ENCODE data around the gene PCDHB3.
A peak's percentile ranks its signal among the peaks of the same experiment; 100 is the strongest.
"Not testable (repeated sequence)": the region's sequence is repeated elsewhere in the genome, so short reads cannot be mapped to it uniquely, and the experiment has no call there.

Gene PCDHB3

DNA sequence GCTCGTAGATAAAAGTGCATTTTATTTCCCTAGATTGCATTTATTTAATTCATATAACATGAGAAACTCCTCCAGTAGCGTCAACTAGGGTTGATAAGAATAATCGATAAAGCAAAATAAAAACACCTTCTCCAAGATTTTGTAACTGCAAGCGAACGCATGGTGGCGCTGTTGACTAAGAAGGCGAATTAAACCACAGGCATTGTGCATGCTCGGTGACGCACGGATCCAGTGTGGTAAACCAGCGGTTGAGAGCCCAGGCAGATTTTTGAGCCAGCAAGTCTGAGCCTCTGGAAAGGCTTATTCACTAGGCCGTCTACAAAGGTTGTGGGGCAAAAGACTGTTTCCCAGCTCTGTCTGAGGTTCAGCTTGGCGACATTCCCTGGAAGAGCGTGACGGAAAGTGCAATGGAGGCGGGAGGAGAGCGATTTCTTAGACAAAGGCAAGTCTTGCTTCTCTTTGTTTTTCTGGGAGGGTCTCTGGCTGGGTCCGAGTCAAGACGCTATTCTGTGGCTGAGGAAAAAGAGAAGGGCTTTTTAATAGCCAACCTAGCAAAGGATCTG, at the start of gene PCDHB3:
PCDHB3 (plus strand) TSS at position 231 of the 563 bp plus-strand sequence; CDS start at position 408, 177 bp downstream.
- DNase-seq, result peak; percentile 19

DNA sequence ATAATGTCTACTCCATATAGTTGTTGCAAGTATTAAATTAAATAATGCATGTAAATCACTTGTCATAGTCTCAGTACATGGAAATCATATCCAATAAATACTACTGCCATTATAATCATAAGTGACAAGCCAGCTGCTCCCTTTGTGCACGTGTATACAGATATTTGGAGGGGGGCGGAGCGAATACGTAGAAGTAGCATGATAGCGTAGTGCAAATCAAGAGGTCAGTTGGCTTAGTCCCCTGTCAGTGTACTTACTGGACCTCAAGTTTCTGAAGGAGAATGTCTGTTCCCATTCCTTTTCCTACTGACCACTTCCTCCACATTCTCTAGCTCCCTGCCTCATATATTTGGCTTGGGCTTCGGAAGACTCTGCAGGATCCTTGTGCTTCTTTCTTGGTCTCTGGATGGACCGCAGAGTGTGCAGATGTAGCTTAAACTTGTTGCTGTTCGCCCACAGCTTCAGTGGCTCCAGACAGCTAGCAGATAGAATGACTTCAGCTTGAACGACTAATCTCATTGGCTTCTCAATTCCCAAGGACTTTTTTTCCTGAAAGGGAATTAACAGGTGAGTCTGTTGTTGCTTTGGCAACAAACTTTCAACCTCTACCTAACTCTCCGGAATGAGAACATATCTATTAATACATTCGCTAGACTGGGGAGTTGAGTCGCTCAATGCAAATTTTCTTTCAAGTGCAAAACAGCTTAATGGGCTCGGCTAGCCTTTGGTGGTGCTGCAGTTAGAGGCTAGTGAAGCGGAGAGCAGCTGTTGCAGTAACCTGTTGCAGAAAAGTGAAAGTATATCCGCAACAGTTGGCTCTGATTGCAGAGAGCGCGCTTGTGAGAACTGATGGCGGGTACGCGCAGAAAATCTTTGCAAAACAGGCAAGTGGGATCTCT, 49.4 kb upstream of the PCDHB3 start, which contains the start of gene PCDHB1:
PCDHB1 (plus strand) TSS at position 753 of the 899 bp plus-strand sequence; CDS start at position 850, 97 bp downstream.
- no peak for DNase-seq

DNA sequence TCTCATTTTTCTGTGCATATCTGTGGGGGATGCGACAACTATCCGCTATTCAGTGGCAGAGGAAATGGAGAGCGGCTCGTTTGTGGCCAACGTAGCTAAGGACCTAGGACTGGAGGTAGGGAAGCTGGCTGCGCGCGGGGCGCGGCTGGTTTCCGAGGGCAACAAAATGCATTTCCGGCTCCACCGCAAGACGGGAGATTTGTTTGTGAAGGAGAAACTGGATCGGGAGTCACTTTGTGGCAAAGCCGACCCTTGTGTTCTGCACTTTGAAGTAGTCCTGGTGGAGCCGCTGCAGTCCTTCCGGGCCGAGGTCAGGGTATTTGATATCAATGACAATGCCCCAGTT, 48.8 kb upstream of the PCDHB3 start:
- DNase-seq, result no peak

DNA sequence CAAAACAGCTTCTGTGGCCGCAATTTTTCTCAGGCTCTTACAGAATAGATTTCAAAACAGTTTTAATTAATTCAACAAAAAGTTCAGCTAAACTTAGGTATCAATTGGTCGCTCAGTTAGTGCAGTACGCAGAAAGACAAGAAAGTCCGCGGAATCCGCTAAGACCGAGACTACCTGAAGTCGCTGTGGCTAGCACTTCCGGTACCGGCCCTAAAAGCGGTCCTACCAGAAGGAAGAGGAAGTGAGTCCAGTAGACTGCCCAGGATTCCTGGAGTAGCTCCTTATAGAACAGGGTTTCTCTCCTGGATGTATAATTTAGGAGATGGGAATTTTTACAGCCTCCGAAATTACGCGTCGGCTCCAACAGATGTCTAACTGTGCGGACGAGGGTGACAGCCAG, 22.4 kb upstream of the PCDHB3 start:
- no peak for DNase-seq

DNA sequence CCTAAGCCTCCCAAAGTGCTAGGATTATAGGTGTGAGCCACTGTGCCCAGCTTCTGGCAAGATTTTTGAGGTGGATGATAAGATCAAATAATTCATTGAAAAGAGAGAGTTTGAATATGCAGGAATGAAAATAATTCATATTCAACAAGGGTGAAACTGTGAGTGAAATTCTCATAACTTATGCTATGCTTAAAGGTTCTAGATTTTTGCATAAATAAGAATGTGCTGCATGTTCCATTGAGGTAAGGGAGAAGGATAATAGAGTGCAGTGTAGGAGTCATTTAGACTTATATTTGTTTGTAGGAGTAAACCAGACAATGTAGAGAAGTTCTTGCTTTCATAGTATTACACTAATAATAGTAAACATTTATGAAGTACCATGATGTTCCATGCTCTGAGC, 18.0 kb upstream of the PCDHB3 start:
- DNase-seq, result no peak

DNA sequence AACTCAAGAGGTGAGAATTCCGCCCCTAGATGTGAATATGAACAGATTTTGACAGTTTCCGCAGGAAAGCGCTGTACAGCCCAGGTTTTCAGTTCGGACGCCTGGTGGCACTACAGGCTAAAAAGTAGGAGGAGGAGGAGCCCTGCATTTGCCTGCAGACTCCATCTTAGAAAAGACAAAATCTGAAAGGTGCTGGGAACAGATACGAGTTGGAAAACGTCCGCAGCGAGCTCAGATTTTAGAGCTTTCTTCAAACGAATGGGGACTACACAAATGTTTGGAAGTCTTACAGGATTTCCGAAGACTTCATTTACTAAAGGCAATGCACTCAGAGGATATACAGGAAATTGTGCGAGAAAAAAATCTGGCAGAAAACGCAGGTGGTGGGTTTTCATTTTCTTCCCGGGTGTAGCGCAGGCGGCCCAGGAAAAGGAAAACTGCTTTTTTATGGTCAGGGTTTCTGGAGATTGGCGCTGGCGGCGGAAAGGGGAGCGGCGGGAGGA, 15.7 kb upstream of the PCDHB3 start:
- DNase-seq, result peak; percentile 23

DNA sequence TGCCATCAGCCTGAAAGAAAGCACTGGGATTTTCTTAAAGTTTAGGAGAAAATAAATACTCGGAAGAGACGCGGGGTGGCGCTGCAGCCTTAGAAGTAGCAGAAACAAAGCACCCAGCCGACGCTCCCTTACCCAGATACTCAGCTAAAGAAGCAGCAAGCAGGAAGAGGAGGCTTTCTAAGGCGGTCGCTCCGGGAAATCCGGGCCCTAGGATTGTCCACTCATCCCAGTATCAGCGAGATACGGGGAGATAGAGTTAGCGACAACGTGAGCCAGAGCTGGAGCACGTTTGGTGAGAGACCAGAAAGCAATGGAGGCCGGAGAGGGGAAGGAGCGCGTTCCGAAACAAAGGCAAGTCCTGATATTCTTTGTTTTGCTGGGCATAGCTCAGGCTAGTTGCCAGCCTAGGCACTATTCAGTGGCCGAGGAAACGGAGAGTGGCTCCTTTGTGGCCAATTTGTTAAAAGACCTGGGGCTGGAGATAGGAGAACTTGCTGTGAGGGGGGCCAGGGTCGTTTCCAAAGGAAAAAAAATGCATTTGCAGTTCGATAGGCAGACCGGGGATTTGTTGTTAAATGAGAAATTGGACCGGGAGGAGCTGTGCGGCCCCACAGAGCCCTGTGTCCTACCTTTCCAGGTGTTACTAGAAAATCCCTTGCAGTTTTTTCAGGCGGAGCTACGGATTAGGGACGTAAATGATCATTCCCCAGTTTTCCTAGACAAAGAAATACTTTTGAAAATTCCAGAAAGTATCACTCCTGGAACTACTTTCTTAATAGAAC, 5.6 kb upstream of the PCDHB3 start, which contains the start of gene PCDHB2:
PCDHB2 (plus strand) TSS at position 135 of the 782 bp plus-strand sequence; CDS start at position 311, 176 bp downstream.
- peak; percentile 18 for DNase-seq

DNA sequence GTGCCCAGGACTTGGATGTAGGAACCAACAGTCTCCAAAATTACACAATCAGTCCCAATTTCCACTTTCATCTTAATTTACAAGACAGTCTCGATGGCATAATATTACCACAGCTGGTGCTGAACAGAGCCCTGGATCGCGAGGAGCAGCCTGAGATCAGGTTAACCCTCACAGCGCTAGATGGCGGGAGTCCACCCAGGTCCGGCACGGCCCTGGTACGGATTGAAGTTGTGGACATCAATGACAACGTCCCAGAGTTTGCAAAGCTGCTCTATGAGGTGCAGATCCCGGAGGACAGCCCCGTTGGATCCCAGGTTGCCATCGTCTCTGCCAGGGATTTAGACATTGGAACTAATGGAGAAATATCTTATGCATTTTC, 5.0 kb upstream of the PCDHB3 start:
- DNase-seq, result no peak

DNA sequence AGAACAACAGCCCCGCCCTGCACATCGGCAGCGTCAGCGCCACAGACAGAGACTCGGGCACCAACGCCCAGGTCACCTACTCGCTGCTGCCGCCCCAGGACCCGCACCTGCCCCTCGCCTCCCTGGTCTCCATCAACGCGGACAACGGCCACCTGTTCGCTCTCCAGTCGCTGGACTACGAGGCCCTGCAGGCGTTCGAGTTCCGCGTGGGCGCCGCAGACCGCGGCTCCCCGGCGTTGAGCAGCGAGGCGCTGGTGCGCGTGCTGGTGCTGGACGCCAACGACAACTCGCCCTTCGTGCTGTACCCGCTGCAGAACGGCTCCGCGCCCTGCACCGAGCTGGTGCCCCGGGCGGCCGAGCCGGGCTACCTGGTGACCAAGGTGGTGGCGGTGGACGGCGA, 4.1 kb upstream of the PCDHB3 start:
- not testable (repeated sequence) for DNase-seq

DNA sequence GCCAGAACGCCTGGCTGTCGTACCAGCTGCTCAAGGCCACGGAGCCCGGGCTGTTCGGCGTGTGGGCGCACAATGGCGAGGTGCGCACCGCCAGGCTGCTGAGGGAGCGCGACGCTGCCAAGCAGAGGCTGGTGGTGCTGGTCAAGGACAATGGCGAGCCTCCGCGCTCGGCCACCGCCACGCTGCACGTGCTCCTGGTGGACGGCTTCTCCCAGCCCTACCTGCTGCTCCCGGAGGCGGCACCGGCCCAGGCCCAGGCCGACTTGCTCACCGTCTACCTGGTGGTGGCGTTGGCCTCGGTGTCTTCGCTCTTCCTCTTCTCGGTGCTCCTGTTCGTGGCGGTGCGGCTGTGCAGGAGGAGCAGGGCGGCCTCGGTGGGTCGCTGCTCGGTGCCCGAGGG, 3.7 kb upstream of the PCDHB3 start:
- not testable (repeated sequence) for DNase-seq

DNA sequence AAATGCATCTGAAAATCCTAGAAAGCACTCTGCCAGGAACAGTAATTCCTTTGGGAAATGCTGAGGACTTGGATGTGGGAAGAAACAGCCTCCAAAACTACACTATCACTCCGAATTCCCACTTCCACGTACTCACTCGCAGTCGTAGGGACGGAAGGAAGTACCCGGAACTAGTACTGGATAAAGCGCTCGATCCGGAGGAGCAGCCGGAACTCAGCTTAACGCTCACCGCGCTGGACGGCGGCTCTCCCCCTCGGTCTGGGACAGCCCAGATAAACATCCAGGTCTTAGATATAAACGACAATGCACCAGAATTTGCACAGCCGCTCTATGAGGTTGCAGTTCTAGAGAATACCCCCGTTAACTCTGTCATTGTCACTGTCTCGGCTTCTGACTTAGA, 786 bp downstream of the PCDHB3 start:
- no peak for DNase-seq

DNA sequence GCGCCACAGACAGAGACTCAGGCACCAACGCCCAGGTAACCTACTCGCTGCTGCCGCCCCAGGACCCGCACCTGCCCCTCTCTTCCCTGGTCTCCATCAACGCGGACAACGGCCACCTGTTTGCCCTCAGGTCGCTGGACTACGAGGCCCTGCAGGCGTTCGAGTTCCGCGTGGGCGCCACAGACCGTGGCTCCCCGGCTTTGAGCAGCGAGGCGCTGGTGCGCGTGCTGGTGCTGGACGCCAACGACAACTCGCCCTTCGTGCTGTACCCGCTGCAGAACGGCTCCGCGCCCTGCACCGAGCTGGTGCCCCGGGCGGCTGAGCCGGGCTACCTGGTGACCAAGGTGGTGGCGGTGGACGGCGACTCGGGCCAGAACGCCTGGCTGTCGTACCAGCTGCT, 1.8 kb downstream of the PCDHB3 start:
- not testable (repeated sequence) for DNase-seq

DNA sequence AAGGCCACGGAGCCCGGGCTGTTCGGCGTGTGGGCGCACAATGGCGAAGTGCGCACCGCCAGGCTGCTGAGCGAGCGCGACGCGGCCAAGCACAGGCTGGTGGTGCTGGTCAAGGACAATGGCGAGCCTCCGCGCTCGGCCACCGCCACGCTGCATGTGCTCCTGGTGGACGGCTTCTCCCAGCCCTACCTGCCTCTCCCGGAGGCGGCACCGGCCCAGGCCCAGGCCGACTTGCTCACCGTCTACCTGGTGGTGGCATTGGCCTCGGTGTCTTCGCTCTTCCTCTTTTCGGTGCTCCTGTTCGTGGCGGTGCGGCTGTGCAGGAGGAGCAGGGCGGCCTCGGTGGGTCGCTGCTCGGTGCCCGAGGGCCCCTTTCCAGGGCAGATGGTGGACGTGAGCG, 2.2 kb downstream of the PCDHB3 start:
- not testable (repeated sequence) for DNase-seq

DNA sequence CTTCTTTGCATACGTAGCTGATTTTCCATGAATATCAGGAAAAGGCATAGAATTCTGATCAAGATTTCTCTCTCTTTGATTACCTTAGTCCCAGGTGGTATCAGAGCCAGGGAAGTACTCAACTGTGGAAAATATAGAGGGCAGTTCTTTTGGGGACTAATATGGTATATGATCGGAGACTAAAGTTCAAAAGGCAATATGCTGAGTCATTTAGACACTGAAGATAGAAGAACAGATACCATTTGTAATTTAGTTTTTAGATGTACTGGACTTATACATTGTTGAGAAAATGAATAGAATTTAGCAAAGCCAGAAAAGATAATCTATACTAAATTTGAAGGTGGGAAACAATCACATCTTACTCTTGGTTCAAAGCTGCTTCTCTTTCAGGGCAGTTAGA, 5.1 kb downstream of the PCDHB3 start:
- DNase-seq, result no peak

DNA sequence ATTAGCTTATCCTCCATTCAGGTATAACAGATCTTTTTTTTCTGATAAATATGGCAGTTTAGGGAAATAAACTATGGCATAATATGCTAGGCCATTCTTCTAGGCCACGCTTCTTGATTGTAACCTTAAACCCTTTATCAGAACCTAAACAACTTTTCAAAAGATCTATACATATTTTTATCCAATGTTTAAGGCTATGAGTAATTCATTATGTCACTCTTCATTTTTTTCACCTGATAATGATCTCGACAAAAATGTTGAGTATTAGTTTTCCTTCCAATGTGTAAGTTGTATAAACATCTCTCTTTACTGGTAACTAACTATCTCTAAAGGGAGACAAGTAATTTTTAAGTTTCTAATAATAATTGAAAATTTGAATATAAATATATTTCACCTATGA, 19.0 kb downstream of the PCDHB3 start:
- no peak for DNase-seq

DNA sequence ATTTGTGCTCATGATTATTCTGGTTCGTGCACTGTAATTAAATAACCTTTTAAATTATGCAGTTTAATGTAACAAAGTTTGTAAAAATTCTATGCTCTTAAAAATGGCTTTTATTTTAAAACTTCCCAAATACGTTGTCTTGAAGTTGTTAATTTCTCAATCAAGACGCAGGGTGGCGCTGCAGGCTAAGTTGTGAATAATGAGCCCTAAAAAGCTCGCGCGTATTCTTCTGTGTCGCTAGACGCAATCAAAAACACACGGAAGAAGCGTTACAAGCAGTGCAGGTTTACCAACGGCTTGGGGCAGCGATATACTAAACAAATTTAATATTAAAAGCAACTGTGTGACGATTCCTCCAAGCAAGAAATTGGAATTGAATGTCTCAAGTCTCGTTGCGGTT, 21.3 kb downstream of the PCDHB3 start, which contains the start of gene PCDHB4:
PCDHB4 (plus strand) TSS at position 256 of the 400 bp plus-strand sequence. CDS start 181 bp downstream, outside the sequence.
- peak; percentile 23 for DNase-seq

DNA sequence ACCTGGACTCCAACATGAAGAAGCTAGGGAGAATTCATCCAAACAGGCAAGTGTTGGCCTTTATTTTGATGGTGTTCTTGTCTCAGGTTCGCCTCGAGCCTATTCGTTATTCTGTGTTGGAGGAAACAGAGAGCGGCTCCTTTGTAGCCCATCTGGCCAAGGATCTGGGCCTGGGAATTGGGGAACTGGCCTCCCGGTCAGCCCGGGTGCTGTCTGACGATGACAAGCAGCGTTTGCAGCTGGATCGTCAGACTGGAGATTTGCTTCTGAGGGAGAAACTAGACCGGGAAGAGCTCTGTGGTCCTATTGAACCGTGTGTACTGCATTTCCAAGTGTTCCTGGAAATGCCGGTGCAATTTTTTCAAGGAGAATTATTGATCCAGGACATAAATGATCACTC, 21.7 kb downstream of the PCDHB3 start:
- DNase-seq, result no peak

DNA sequence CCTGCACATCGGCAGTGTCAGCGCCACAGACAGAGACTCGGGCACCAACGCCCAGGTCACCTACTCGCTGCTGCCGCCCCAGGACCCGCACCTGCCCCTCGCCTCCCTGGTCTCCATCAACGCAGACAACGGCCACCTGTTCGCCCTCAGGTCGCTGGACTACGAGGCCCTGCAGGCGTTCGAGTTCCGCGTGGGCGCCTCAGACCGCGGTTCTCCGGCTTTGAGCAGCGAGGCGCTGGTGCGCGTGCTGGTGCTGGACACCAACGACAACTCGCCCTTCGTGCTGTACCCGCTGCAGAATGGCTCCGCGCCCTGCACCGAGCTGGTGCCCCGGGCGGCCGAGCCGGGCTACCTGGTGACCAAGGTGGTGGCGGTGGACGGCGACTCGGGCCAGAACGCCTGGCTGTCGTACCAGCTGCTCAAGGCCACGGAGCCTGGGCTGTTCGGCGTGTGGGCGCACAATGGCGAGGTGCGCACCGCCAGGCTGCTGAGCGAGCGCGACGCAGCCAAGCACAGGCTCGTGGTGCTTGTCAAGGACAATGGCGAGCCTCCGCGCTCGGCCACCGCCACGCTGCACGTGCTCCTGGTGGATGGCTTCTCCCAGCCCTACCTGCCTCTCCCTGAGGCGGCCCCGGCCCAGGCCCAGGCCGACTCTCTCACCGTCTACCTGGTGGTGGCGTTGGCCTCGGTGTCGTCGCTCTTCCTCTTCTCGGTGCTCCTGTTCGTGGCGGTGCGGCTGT, 23.3 kb downstream of the PCDHB3 start:
- DNase-seq, result not testable (repeated sequence)

DNA sequence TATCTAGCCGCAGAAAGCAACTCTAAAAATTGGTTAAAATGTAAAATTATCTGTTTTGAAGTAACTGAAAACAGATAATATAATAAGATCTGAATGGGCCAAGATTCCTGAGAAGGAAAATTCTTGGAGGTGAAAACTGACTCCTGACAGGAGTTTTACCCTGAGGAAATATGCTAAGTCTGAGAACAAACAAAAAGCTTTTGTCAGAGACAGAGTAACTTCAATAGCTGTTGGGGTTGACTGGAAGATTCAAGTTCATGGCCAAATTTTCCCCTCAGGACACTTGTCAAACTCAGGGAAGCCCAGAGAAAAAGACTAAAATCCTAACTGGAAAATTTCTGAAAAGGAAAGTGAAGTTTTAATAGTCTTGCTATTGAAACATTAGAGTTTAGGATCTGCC, 27.0 kb downstream of the PCDHB3 start:
- DNase-seq, result no peak

DNA sequence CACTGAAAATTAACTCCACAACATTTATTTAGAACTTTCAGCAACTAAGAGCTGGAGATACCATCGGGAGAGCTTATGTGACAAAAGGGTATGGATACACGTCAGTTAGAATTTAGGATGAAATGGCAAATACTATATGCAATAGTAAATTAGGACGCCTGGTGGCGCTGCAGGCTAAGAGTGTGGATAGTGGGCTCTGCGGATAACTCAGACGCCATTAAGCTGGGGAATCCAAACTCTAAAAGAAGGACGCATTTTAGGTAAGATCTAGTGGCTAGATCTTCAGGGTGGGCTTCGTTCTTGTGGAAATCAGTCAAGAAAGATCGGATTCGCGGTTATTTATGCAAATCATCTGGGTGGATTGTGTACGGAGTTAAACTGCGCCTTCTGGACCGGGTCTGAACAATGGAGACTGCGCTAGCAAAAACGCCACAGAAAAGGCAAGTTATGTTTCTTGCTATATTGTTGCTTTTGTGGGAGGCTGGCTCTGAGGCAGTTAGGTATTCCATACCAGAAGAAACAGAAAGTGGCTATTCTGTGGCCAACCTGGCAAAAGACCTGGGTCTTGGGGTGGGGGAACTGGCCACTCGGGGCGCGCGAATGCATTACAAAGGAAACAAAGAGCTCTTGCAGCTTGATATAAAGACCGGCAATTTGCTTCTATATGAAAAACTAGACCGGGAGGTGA, 34.9 kb downstream of the PCDHB3 start, which contains the start of gene PCDHB5:
PCDHB5 (plus strand) TSS at position 177 of the 688 bp plus-strand sequence; CDS start at position 406, 229 bp downstream.
- no peak for DNase-seq

DNA sequence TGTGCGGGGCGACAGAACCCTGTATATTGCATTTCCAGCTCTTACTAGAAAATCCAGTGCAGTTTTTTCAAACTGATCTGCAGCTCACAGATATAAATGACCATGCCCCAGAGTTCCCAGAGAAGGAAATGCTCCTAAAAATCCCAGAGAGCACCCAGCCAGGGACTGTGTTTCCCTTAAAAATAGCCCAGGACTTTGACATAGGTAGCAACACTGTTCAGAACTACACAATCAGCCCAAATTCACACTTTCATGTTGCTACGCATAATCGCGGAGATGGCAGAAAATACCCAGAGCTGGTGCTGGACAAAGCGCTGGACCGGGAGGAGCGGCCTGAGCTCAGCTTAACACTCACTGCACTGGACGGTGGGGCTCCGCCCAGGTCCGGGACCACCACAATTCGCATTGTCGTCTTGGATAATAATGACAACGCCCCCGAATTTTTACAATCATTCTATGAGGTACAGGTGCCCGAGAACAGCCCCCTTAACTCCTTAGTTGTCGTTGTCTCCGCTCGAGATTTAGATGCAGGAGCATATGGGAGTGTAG, 35.5 kb downstream of the PCDHB3 start:
- no peak for DNase-seq
